DND-41 (cell line): ENCODE results near the gene HSBP1L1.

Experiments
- CTCF ChIP-seq: IDR thresholded peaks from 2 replicates; pipeline ENCODE4 v1.5.1; 2012; ENCODE audit warnings: borderline replicate concordance, low read length, moderate library complexity, mild to moderate bottlenecking; ENCODE audit not compliant: poor library complexity, severe bottlenecking; ENCODE audit errors: extremely low read depth
- EZH2 ChIP-seq: IDR thresholded peaks from 3 replicates; pipeline ENCODE4 v1.6.1; 2012; ENCODE audit warnings: borderline replicate concordance, low read depth, mild to moderate bottlenecking, moderate library complexity, low read length, inconsistent platforms; ENCODE audit not compliant: severe bottlenecking

DNA sequence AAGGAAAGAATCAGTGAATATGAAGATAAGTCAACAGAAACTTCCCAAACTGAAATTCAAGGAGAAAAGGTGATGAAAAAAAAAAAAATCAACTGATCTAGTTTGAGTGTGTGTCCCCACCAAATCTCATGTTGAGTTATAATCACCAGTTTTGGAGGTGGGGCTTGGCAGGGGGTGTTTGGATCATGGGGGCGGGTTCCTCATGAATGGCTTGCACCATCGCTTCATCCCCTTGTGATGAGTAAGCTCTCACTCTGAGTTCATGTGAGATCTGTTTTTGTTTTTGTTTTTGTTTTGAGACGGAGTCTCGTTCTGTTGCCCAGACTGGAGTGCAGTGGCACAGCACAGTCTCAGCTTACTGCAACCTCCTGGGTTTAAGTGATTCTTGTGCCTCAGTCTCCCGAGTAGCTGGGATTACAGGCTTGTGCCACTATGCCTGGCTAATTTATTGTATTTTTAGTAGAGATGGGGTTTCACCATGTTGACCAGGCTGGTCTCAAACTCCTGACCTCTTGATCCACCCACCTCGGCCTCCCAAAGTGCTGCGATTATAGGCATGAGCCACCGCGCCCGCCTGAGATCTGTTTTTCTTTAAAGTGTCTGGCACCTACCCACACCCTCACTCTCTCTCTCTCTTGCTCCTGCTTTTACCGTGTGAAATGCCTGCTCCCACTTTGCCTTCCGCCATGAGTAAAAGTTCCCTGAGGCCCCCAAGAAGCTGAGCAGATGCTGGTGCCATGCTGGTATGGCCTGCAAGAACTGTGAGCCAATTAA is 9.0 kb upstream of the HSBP1L1 start:
- no peak for TF ChIP-seq EZH2
- TF ChIP-seq CTCF = no peak
